K562 (cell line): Measurements from ENCODE around the gene ZNF468.
"Not testable (repeated sequence)": the region's sequence is repeated elsewhere in the genome, so short reads cannot be mapped to it uniquely, and the experiment has no call there.

Experiments
- EP300 ChIP-seq: IDR thresholded peaks from 2 replicates; pipeline ENCODE4 v1.6.1; 2012; ENCODE audit warnings: low read length, improper control_type of control experiment
- EZH2 ChIP-seq: IDR thresholded peaks from 2 replicates; pipeline ENCODE4 v1.6.1; 2012; ENCODE audit warnings: low read depth, mild to moderate bottlenecking, inconsistent platforms, low read length, borderline replicate concordance
- FOXK1 ChIP-seq: sonication (generic); formaldehyde crosslinking; IDR thresholded peaks from 2 replicates; pipeline ENCODE4 v1.8.0; 2022; ENCODE audit warnings: missing genetic modification reagents, mild to moderate bottlenecking, borderline replicate concordance
- JUNB ChIP-seq: fragments of 450-650 bp; formaldehyde crosslinking; conservative IDR thresholded peaks from 2 replicates; pipeline ENCODE4 v1.4.0; 2020; ENCODE audit warnings: mild to moderate bottlenecking
- KLF6 ChIP-seq: fragments of 250-450 bp; sonication (Bioruptor Pico); IDR thresholded peaks from 2 replicates; pipeline ENCODE4 v1.4.0; 2020; ENCODE audit warnings: mild to moderate bottlenecking, moderate library complexity, borderline replicate concordance
- RAD21 ChIP-seq, 2 experiments: fragments of 250-450 bp in 1 of 2; fragments of 450-650 bp in 1 of 2; sonication (Bioruptor Pico) in 1 of 2; formaldehyde crosslinking in 1 of 2; IDR thresholded peaks in 1 of 2; conservative IDR thresholded peaks in 1 of 2; 2 replicates each; pipeline versions ENCODE4 v1.4.0 to v1.8.0; 2020 to 2022; ENCODE audit warnings: mild to moderate bottlenecking in 2 of 2, moderate library complexity in 1 of 2
- RHOXF2B ChIP-seq: fragments of 250-450 bp; sonication (Bioruptor Pico); conservative IDR thresholded peaks from 2 replicates; pipeline ENCODE4 v1.5.1; 2021
- ZNF165 ChIP-seq: fragments of 250-450 bp; sonication (Bioruptor Pico); IDR thresholded peaks from 2 replicates; pipeline ENCODE4 v1.4.0; 2020; ENCODE audit warnings: borderline replicate concordance
- ZNF507 ChIP-seq: conservative IDR thresholded peaks from 2 replicates; pipeline ENCODE4 v1.6.1; 2017; ENCODE audit warnings: missing genetic modification characterization, missing compliant biosample characterization
- TF ChIP-seq, protein P1 (sequence below), 3 experiments: IDR thresholded peaks in 2 of 3; conservative IDR thresholded peaks in 1 of 3; 2 replicates each; pipeline ENCODE4 v1.5.1; 2011 to 2012; ENCODE audit warnings: low read length in 3 of 3, mild to moderate bottlenecking in 3 of 3, control low read depth in 2 of 3, improper control_type of control experiment in 1 of 3, inconsistent platforms in 1 of 3, low read depth in 1 of 3, mixed read lengths in 1 of 3, moderate library complexity in 1 of 3; ENCODE audit not compliant: insufficient read depth in 2 of 3

GRCh38 chr19:52833541-52833940 is 23.9 kb downstream of the ZNF468 start:
- TF ChIP-seq, protein P1, sequence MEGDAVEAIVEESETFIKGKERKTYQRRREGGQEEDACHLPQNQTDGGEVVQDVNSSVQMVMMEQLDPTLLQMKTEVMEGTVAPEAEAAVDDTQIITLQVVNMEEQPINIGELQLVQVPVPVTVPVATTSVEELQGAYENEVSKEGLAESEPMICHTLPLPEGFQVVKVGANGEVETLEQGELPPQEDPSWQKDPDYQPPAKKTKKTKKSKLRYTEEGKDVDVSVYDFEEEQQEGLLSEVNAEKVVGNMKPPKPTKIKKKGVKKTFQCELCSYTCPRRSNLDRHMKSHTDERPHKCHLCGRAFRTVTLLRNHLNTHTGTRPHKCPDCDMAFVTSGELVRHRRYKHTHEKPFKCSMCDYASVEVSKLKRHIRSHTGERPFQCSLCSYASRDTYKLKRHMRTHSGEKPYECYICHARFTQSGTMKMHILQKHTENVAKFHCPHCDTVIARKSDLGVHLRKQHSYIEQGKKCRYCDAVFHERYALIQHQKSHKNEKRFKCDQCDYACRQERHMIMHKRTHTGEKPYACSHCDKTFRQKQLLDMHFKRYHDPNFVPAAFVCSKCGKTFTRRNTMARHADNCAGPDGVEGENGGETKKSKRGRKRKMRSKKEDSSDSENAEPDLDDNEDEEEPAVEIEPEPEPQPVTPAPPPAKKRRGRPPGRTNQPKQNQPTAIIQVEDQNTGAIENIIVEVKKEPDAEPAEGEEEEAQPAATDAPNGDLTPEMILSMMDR (IDR thresholded peaks at IDR 0.05 in 2 of 3, conservative IDR thresholded peaks at IDR 0.05 in 1 of 3; ENCODE audit: insufficient read depth in 2 of 3, low read depth in 1 of 3, low read length in 3 of 3), result not testable (repeated sequence)
- not testable (repeated sequence) for TF ChIP-seq RAD21 (CRISPR knock-in tag; conservative IDR thresholded peaks at IDR 0.05 in 1 of 2, IDR thresholded peaks at IDR 0.05 in 1 of 2); ZNF165 (CRISPR knock-in tag); FOXK1; EP300; KLF6 (CRISPR knock-in tag); JUNB (CRISPR knock-in tag); EZH2; RHOXF2B (CRISPR knock-in tag); ZNF507 (tag)
